ENCODE measurements around the gene XYLT1. TPM values are rescaled to one million over a fixed set of nuclear protein-coding genes. Genes with fewer than 3 reads are reported as not detected.

The XYLT1 gene
- total RNA-seq, 6 experiments from 2014 or later, result 0.48 to 2.0 (median 0.59) TPM

DNA sequence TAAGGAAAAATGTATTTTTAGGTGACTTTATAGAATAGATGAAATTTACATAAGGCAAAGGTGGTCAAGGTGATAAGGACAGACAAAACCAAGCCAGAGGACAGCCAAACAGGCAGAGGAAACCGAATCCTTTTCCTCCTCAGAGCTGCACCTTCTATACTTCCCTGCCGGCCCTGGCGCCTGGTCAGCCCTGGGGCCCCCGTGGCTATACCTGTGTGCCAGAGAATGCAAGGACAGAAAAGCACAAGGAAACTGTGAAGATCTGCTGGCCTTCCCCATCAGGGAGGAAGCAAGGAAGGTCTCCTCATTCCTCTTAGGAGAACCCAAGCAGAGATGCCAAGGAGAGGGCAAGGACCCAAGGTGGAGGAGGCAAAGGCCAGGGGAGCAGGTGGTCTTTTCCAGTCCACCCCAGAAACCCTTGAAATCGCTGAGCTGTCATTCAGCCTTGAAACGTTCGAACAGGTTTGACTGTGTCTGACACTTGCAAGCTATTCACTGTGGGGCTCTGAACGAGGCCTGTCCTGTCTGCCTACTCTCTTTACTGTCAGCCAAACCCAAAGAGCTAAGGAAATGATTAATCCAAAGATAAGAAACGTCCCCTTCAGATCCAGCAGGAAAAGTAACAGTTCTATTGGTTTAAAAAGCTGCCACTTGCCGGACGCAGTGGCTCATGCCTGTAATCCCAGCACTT is 114.4 kb downstream of the XYLT1 start:
- no peak for TF ChIP-seq POLR2A (IDR thresholded peaks at IDR 0.05)
- TF ChIP-seq, protein P1, sequence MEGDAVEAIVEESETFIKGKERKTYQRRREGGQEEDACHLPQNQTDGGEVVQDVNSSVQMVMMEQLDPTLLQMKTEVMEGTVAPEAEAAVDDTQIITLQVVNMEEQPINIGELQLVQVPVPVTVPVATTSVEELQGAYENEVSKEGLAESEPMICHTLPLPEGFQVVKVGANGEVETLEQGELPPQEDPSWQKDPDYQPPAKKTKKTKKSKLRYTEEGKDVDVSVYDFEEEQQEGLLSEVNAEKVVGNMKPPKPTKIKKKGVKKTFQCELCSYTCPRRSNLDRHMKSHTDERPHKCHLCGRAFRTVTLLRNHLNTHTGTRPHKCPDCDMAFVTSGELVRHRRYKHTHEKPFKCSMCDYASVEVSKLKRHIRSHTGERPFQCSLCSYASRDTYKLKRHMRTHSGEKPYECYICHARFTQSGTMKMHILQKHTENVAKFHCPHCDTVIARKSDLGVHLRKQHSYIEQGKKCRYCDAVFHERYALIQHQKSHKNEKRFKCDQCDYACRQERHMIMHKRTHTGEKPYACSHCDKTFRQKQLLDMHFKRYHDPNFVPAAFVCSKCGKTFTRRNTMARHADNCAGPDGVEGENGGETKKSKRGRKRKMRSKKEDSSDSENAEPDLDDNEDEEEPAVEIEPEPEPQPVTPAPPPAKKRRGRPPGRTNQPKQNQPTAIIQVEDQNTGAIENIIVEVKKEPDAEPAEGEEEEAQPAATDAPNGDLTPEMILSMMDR (IDR thresholded peaks at IDR 0.05), result no peak
- 42% methylated on average over 9 of the region's 11 CpGs for WGBS (ENCODE audit: insufficient coverage, low coverage, low lambda C conversion rate, missing lambda C conversion rate)
- Histone ChIP-seq H3K27ac (no peak overlapping the region), H3K9me3 (no peaks in the 10 kb centered on the region), H3K4me1 (no peaks in the 10 kb centered on the region), H3K27me3 (no peaks in the 10 kb centered on the region), H3K4me3 (no peak overlapping the region), H3K36me3 (no peaks in the 10 kb centered on the region)
- intact Hi-C loops (cut with DNase I), result no loop called here
- DNase-seq (no peak), ATAC-seq (no peak)

DNA sequence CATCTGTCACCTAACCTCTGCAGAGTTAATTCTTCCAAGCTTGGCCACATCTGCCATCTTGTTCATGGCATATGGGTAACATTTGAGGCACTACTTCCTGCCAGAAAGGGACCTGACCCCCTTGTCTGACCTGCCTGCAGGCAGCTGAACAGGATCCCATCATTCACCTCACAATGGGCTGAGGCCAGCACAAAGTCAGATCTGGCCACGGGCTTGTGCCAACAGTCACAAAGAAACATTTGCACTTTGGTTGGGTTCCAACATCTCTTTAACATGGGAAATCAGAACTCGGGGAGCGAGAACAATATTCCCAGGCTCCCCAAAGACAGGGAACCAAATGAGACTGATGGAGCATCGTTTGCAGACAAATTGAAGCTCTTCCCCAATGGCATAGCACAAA is 116.1 kb downstream of the XYLT1 start:
- ATAC-seq (no peak), DNase-seq (no peak)
- Histone ChIP-seq H3K9me3 (no peaks in the 10 kb centered on the region), H3K36me3 (no peaks in the 10 kb centered on the region), H3K27ac (no peak overlapping the region), H3K27me3 (no peaks in the 10 kb centered on the region), H3K4me1 (no peaks in the 10 kb centered on the region), H3K4me3 (no peak overlapping the region)
- WGBS (ENCODE audit: insufficient coverage, low coverage, low lambda C conversion rate, missing lambda C conversion rate), result 63% methylated on average over 3 of the region's 4 CpGs
- intact Hi-C loops (cut with DNase I), result no loop called here
- TF ChIP-seq, protein P1 (IDR thresholded peaks at IDR 0.05), result no peak
- TF ChIP-seq POLR2A (IDR thresholded peaks at IDR 0.05), result no peak

DNA sequence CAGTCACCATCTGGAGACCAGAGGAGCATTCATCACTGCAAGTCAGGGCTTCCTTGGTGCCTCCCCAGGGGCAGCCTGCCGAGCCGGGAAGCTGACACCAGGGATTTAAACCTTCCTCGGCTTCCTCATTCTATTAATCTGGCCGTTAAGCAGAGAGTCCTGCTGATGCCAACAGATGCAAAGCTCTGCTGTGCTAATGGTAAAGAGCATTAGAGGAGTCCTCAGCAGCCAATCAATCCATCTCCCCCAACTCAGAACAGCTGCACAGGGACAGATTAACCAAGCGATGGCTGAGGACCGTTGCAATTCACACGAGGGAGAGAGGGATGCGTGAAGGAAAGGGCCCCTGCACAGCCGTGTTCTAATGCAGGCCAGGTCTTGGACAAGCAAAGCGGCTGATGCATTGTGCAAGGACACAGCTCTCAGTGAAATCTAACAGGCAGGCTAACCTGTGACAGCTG is 116.6 kb downstream of the XYLT1 start:
- Histone ChIP-seq H3K9me3 (no peaks in the 10 kb centered on the region), H3K4me1 (no peaks in the 10 kb centered on the region), H3K4me3 (no peak overlapping the region), H3K36me3 (no peaks in the 10 kb centered on the region), H3K27me3 (no peaks in the 10 kb centered on the region), H3K27ac (no peak overlapping the region)
- 51% methylated on average over 10 of the region's 10 CpGs for WGBS (ENCODE audit: insufficient coverage, low coverage, low lambda C conversion rate, missing lambda C conversion rate)
- intact Hi-C loops (cut with DNase I), result no loop called here
- TF ChIP-seq, protein P1 (IDR thresholded peaks at IDR 0.05), result no peak
- no peak for TF ChIP-seq POLR2A (IDR thresholded peaks at IDR 0.05)
- ATAC-seq (no peak), DNase-seq (no peak)

DNA sequence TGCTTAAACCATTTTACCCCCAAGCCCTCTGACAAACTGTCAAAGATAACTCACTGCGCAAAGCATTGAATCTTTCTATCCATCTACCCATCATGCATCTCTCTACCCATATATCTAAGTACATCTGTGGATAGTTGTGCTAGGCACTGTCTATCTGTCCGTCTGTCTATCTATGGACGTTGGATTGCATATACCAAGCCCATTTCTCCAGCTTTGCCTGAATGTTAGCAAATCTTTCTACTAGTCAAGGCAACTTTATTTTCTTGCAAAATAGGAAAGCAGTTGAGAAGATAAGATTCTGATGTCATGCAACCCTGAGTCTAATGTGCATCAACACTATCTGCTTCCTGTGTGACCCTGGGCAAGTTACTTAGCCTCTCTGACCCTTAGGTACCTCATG is 117.2 kb downstream of the XYLT1 start:
- no peaks in the 10 kb centered on the region for H3K4me1 ChIP-seq
- H3K4me3 ChIP-seq, result no peak overlapping the region
- DNase-seq (no peak), ATAC-seq (no peak)
- H3K36me3 ChIP-seq, result no peaks in the 10 kb centered on the region
- no peak for TF ChIP-seq POLR2A (IDR thresholded peaks at IDR 0.05)
- TF ChIP-seq, protein P1 (IDR thresholded peaks at IDR 0.05), result no peak
- H3K9me3 ChIP-seq, result no peaks in the 10 kb centered on the region
- 19% methylated on average over 3 of the region's 3 CpGs for WGBS (ENCODE audit: insufficient coverage, low coverage, low lambda C conversion rate, missing lambda C conversion rate)
- H3K27me3 ChIP-seq, result no peaks in the 10 kb centered on the region
- H3K27ac ChIP-seq, result no peak overlapping the region
- intact Hi-C loops (cut with DNase I), result no loop called here
